Glomerular endothelial cell (primary cell): ENCODE measurements around the gene HOMER1. TPM values are rescaled to one million over a fixed set of nuclear protein-coding genes. Genes with fewer than 3 reads are reported as not detected.
"Not testable (repeated sequence)": the region's sequence is repeated elsewhere in the genome, so short reads cannot be mapped to it uniquely, and the experiment has no call there.

Experiments used
- DNase-seq: peaks from one replicate; pipeline ENCODE4 v3.0.0-alpha.2; 2011; ENCODE audit warnings: low read depth, low spot score; ENCODE audit errors: extremely low read depth
- total RNA-seq: library from RNA; depleted of rRNA; stranded (reverse); fragments of >200 nt; gene quantifications from 2 replicates; pipeline ENCODE4 v1.2.3, GENCODE V29; 2015

HOMER1 gene
- total RNA-seq, 1 donor from 2014 or later, result 4.7 TPM

DNA sequence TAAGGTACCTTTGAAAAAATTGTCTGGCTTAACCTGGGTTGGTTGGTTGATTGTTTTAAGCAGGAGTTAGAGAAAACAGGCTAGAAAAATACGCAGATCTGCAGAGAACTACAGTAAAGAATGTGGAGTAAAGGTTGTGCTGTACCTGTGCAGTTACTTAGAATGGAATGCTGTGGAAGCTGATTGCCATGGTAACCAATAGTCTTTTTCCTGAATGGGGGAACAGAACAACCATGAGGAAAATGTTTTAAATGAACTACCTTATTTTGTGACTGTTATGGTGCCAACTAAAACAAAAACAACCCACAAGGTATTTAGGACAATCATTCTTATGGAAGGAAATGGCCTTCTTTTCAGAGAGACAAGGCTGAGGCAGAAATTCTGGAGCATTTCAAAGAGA is 4.8 kb upstream of the HOMER1 start:
- DNase-seq, result no peak

DNA sequence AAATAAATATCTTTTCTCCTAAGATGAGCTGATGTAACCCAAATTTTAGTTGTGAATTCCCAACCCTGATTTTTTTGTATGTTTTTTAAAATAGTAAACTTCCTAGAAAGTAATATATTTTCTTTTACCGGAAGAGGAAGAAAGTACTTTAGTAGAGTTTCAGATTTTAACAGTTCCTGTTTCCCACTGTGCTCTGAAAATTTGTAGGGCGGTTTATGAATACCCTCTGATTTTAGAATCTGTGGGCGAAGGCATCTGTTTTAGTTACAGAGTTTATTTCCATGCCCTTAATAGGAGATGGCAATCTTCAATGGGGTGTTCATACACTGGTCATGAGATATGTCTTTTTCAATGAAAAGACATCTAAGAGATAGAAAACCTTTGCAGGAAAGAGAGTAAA is 3.7 kb upstream of the HOMER1 start:
- no peak for DNase-seq

GRCh38 chr5:79516986-79517385 is 3.1 kb upstream of the HOMER1 start:
- no peak for DNase-seq

GRCh38 chr5:79516331-79516730 is 2.4 kb upstream of the HOMER1 start:
- DNase-seq, result not testable (repeated sequence)

- no peak for DNase-seq
Measured at GRCh38 chr5:79514391-79515105, 614 bp upstream of the HOMER1 start.

GRCh38 chr5:79513308-79513703 is 628 bp downstream of the HOMER1 start:
- DNase-seq, result no peak

GRCh38 chr5:79512471-79513307 is 1.2 kb downstream of the HOMER1 start:
- no peak for DNase-seq

- DNase-seq, result no peak
Measured at GRCh38 chr5:79512049-79512448, 1.9 kb downstream of the HOMER1 start.

- no peak for DNase-seq
Measured at GRCh38 chr5:79510638-79511037, 3.3 kb downstream of the HOMER1 start.

DNA sequence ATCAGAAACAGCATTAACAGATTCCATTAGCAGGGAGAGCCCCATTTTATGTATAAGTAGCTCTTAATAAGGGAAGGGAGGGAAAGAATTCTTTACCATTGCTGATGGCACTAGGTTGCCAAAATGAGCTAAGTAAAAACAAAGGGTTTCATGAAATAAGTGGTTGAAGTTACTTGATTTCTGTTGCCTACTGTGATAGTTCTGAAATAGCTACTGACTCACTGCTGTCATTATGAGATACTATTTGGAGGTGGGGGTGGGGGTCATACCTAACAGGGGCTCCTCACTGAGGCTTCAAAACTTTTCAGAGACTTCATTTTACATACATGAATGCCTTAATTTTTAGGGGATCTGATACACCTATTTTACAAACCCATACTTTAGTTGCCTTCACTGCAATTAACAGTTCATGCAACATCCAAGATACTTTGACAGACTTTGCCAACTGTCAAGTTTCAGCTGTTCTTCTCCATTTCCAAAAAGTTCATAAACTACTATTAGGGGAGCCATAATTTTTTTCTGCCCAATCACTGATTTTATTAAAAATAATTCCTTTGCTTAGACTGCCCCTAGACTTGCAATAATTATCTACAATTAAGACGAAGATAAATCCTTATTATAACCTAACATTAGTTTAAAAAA is 4.6 kb downstream of the HOMER1 start:
- DNase-seq, result no peak

GRCh38 chr5:79508794-79509193 is 5.1 kb downstream of the HOMER1 start:
- DNase-seq, result no peak

DNA sequence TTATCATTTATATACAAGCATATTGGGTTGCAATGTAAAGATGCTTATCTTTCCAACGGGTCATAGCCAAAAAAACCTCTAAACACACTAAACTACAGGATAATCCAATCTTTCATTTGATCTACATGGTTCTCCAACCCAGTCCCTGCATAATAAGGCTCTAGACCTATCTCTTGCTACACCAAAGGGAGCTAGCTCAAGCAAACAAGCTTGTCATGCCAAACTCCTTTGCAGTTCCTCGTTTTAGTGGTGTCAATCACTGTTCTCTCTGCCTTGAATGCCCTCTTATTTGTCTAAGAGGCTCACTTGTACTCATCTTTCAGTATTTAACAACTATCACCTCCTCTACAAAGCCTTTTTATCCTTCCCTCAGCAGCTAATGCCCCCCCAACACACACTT is 5.6 kb downstream of the HOMER1 start:
- DNase-seq, result no peak

GRCh38 chr5:79507251-79508205 is 6.4 kb downstream of the HOMER1 start:
- DNase-seq, result no peak

DNA sequence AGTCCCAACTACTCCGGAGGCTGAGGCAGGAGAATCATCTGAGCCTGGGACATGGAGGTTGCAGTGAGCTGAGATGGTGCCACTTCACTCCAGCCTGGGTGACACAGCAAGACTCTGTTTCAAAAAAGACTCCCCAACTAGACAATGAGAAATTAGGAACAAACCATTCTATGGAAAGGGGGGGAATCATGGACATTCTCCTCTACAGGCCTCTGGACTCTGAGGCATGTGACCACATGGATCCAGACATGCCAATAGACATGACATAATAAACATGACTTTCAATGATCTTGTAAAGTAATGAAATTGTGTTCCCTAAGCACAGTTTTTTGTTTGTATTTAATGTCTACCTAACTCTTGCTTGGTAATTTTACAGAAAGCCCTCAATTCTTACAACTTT is 8.8 kb downstream of the HOMER1 start:
- DNase-seq, result no peak

DNA sequence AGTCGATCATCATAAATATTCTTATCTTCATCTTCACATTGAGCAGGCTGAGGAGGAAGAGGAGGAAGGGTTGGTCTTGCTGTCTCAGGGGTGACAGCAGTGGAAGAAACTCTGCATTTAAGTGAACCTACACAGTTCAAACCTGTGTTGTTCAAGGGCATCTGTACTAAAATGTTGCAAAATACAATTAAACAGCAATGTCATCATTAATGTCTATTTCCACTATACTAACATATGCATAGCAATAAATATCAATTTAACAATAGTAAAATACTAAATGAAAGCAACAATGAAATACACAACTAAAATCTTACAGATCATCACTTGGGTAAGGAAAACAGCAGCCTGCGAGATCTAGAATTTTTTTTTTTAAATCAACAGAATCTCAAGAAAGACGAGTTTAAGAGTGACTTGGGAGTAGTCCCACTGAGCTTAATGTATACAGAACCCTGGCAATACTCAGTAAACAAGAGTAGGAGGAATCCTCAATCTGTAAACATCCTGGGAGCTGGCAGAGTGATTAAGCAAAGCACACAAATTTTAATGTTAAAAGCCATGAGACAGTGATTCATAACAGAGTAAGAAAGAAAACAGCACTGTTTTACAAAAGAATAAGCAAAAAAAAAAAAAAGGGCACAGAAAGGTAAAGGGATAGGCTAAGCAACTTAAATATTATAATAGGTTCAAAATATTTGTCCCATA is 10.0 kb downstream of the HOMER1 start:
- DNase-seq, result no peak

DNA sequence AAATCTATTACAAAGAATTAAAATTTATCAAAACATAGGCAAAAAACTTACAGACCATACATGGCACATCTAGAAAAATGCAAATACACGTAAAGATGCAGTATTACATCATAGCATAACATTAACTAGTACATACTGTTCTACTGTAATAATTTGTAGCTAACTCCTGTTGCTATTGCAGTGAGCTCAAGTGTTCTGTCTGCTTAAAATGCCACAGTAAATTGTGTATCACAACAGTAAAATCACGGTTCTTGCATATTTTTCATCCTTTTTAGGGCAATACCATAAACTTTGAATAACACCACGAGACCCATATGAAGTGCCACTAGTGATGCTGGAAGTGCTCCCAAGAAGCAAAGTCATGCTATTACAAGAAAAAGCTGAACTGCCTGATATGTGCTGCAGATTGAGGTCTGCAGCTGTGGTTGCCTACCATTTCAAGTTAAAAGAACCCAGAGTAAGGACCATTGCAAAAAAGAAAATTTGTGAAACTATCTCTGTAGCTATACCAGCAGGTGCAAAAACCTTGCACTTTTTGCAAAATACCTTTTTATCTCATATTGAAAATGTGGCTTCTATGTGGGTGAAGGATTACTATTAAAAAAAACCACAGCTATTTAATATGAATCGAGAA is 14.2 kb downstream of the HOMER1 start:
- no peak for DNase-seq

DNA sequence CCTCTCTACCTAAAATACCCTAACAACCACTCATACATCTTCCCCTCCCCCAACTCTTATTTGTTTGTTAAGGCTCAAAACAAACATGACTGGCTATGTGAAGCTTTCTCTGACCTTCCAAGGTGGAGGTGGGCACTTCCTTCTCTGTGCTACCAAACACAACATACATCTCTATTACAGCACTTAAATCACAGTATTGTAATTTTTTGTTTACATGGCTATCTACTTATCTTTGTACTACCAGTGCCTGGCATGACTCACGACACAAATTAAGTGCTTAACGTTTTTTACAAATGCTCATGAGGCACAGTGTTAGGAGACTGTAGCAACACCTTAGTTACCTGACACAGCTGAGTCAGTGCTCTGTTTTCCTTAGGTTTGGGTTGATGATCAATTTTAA is 18.6 kb downstream of the HOMER1 start:
- DNase-seq, result no peak

- DNase-seq, result no peak
Measured at GRCh38 chr5:79493596-79494345, 20.2 kb downstream of the HOMER1 start.
